ENCODE results near the gene HSPB6. TPM values are rescaled to one million over a fixed set of nuclear protein-coding genes. Genes with fewer than 3 reads are reported as not detected.

Gene HSPB6
- total and polyA plus RNA-seq, 2 donors from 2014 or later, result 53.1 to 64.3 TPM

DNA sequence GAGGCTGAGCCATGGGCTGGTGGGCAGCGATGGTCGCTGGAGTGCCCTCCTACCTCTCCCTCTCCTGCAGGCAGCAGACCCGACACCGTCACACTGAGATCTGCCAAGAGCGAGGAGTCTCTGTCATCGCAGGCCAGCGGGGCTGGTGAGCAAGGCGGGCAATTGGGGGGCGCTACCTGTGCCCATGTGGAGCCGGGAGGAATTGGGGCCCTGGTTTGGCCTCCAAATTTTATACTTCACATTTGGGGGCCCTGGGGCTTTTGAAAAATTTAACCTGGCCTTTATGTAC lies 28.5 kb upstream of the HSPB6 start:
- Histone ChIP-seq H3K4me1 (ENCODE audit: control insufficient read depth in 2 of 3, insufficient read depth in 2 of 3, low read depth in 1 of 3, low read length in 3 of 3) (no peaks in the 10 kb centered on the region), H3K27me3 (ENCODE audit: control insufficient read depth, insufficient read depth, low read length) (no peaks in the 10 kb centered on the region), H3K36me3 (ENCODE audit: control insufficient read depth in 2 of 3, insufficient read depth in 3 of 3, low read length in 3 of 3) (no peaks in the 10 kb centered on the region), H3K9ac (ENCODE audit: low read length in 3 of 3) (no peak overlapping the region), H3K27ac (ENCODE audit: low read depth in 2 of 2, low read length in 2 of 2) (no peak overlapping the region), H3K9me3 (ENCODE audit: control insufficient read depth in 2 of 3, insufficient read depth in 1 of 3, low read length in 3 of 3) (no peaks in the 10 kb centered on the region), H3K4me3 (ENCODE audit: low read length in 3 of 3) (no peak overlapping the region)
- TF ChIP-seq CTCF (IDR thresholded peaks at IDR 0.05; ENCODE audit: borderline replicate concordance, extremely low read depth, insufficient read depth), result no peak
- DNase-seq (no peak), FAIRE-seq (no peak)
- intact Hi-C loops (cut with DNase I), result no loop called here

- Histone ChIP-seq H3K9me3 (ENCODE audit: control insufficient read depth in 2 of 3, insufficient read depth in 1 of 3, low read length in 3 of 3) (no peaks in the 10 kb centered on the region), H3K27me3 (ENCODE audit: control insufficient read depth, insufficient read depth, low read length) (no peaks in the 10 kb centered on the region), H3K36me3 (ENCODE audit: control insufficient read depth in 2 of 3, insufficient read depth in 3 of 3, low read length in 3 of 3) (no peaks in the 10 kb centered on the region), H3K4me3 (ENCODE audit: low read length in 3 of 3) (no peak overlapping the region), H3K9ac (ENCODE audit: low read length in 3 of 3) (no peak overlapping the region), H3K4me1 (ENCODE audit: control insufficient read depth in 2 of 3, insufficient read depth in 2 of 3, low read depth in 1 of 3, low read length in 3 of 3) (no peaks in the 10 kb centered on the region), H3K27ac (ENCODE audit: low read depth in 2 of 2, low read length in 2 of 2) (no peak overlapping the region)
- peak in 3 of 5 donors; percentile 17 to 72 (median 32) for DNase-seq
- no peak for TF ChIP-seq CTCF (IDR thresholded peaks at IDR 0.05; ENCODE audit: borderline replicate concordance, extremely low read depth, insufficient read depth)
- no peak for FAIRE-seq
- intact Hi-C loops (cut with DNase I), result no loop called here
These were observed 27.9 kb upstream of the HSPB6 start for GRCh38 chr19:35784503-35785338.

GRCh38 chr19:35783469-35784434 lies 26.9 kb upstream of the HSPB6 start:
- Histone ChIP-seq H3K4me1 (ENCODE audit: control insufficient read depth in 2 of 3, insufficient read depth in 2 of 3, low read depth in 1 of 3, low read length in 3 of 3) (no peaks in the 10 kb centered on the region), H3K9me3 (ENCODE audit: control insufficient read depth in 2 of 3, insufficient read depth in 1 of 3, low read length in 3 of 3) (no peaks in the 10 kb centered on the region), H3K27ac (ENCODE audit: low read depth in 2 of 2, low read length in 2 of 2) (no peak overlapping the region), H3K36me3 (ENCODE audit: control insufficient read depth in 2 of 3, insufficient read depth in 3 of 3, low read length in 3 of 3) (no peaks in the 10 kb centered on the region), H3K9ac (ENCODE audit: low read length in 3 of 3) (no peak overlapping the region), H3K27me3 (ENCODE audit: control insufficient read depth, insufficient read depth, low read length) (no peaks in the 10 kb centered on the region), H3K4me3 (ENCODE audit: low read length in 3 of 3) (no peak overlapping the region)
- TF ChIP-seq CTCF (IDR thresholded peaks at IDR 0.05; ENCODE audit: borderline replicate concordance, extremely low read depth, insufficient read depth), result no peak
- intact Hi-C loops (cut with DNase I), result no loop called here
- DNase-seq (peak in 1 of 5 donors; percentile 52), FAIRE-seq (no peak)

All from kidney (tissue), 14 donors.